AG10803 (cell line): ENCODE measurements around the gene DSG2.

Experiments used
- DNase-seq: peaks from one replicate; pipeline ENCODE4 v3.0.0; 2010; ENCODE audit warnings: low read depth
- H3K4me3 ChIP-seq: 2 replicates; pipeline ENCODE4 v1.5.1; 2011; ENCODE audit warnings: mild to moderate bottlenecking, low read length, control low read depth
- TF ChIP-seq, protein P1 (sequence below): conservative IDR thresholded peaks from 2 replicates; pipeline ENCODE4 v1.5.1; 2011; ENCODE audit warnings: mild to moderate bottlenecking, low read length, control low read depth, inconsistent platforms

Gene DSG2

GRCh38 chr18:31509571-31509970 lies 11.6 kb downstream of the DSG2 start:
- TF ChIP-seq, protein P1, sequence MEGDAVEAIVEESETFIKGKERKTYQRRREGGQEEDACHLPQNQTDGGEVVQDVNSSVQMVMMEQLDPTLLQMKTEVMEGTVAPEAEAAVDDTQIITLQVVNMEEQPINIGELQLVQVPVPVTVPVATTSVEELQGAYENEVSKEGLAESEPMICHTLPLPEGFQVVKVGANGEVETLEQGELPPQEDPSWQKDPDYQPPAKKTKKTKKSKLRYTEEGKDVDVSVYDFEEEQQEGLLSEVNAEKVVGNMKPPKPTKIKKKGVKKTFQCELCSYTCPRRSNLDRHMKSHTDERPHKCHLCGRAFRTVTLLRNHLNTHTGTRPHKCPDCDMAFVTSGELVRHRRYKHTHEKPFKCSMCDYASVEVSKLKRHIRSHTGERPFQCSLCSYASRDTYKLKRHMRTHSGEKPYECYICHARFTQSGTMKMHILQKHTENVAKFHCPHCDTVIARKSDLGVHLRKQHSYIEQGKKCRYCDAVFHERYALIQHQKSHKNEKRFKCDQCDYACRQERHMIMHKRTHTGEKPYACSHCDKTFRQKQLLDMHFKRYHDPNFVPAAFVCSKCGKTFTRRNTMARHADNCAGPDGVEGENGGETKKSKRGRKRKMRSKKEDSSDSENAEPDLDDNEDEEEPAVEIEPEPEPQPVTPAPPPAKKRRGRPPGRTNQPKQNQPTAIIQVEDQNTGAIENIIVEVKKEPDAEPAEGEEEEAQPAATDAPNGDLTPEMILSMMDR: no peak
- H3K4me3 ChIP-seq: no peak overlapping the region
- no peak for DNase-seq

GRCh38 chr18:31510319-31510718 lies 12.3 kb downstream of the DSG2 start:
- no peak for DNase-seq
- H3K4me3 ChIP-seq: no peak overlapping the region
- TF ChIP-seq, protein P1: no peak

- no peak for DNase-seq
- no peak overlapping the region for H3K4me3 ChIP-seq
- TF ChIP-seq, protein P1: no peak
Observed at GRCh38 chr18:31511098-31511497, 13.1 kb downstream of the DSG2 start.

- peak; percentile 25 for DNase-seq
- TF ChIP-seq, protein P1: no peak
Observed at GRCh38 chr18:31512203-31512764, 14.3 kb downstream of the DSG2 start.

DNA sequence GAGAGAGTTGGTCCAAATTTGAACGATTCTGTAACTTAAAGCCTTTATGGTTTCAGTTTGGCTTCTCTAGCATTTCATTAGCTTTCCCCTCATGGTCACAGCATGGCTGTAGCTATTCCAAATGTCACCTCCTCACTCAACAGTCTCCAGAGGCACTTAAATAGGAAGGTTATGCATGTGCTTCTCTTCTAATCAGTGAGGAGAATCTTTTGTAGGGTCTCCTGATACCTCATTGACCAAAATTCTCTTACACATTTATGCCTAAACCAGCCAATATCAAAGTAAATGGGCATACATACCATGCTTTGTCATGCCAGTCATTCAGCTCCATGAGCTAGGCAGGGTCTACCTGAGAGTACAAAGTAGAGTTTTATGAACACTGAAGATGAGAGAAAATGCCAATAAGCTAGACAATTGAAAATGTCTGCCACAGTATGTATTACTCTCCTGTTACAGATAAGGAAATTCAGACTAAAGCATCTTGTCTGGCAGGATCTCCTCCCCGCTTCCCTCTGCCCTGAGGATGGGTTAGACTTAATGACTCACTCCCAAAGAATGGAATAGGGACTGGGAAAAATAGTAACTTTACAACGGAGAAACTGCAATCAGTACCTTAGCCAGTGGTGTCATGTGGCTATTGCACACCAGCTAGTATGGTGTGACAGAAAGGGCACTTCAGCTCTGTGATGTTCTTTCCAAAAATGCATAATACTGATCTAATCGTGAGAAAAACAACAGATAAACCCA lies 15.4 kb downstream of the DSG2 start:
- H3K4me3 ChIP-seq: no peak overlapping the region
- DNase-seq: peak; percentile 38
- TF ChIP-seq, protein P1: no peak

More at GRCh38 chr18:31512203-31512764, 14.3 kb downstream of the DSG2 start:
- H3K4me3 ChIP-seq: no peak overlapping the region

GRCh38 chr18:31516437-31516836 lies 18.5 kb downstream of the DSG2 start:
- no peak for DNase-seq
- TF ChIP-seq, protein P1: no peak

GRCh38 chr18:31526374-31526773 lies 28.4 kb downstream of the DSG2 start:
- H3K4me3 ChIP-seq: no peak overlapping the region
- TF ChIP-seq, protein P1: no peak
- DNase-seq: no peak

More at GRCh38 chr18:31516437-31516836, 18.5 kb downstream of the DSG2 start:
- H3K4me3 ChIP-seq: no peak overlapping the region
